Tibial nerve (tissue), 4 donors: ENCODE data around the gene ANKRD44. TPM values are rescaled to one million over a fixed set of nuclear protein-coding genes. Genes with fewer than 3 reads are reported as not detected.

ENCODE experiments used
- DNase-seq, 2 donors: peaks; one replicate each; pipeline ENCODE4 v3.0.0-alpha.2; 2019; ENCODE audit warnings: low spot score in 2 of 2
- H3K27ac ChIP-seq, 4 donors: fragments of 200-600 bp; sonication (generic) in 3 of 4; one replicate each; pipeline ENCODE4 v1.5.1; 2017 to 2019; ENCODE audit warnings: mild to moderate bottlenecking in 1 of 4
- H3K27me3 ChIP-seq, 2 donors: fragments of 200-600 bp; sonication (generic) in 1 of 2; one replicate each; pipeline versions ENCODE4 v1.5.1 to v1.6.0; 2017 to 2019
- H3K36me3 ChIP-seq, 3 donors: fragments of 200-600 bp; sonication (generic); one replicate each; pipeline ENCODE4 v1.5.1; 2018 to 2019
- H3K4me1 ChIP-seq, 4 donors: fragments of 200-600 bp; sonication (generic) in 3 of 4; one replicate each; pipeline ENCODE4 v1.5.1; 2017 to 2019
- H3K4me3 ChIP-seq, 4 donors: fragments of 200-600 bp; sonication (generic) in 3 of 4; one replicate each; pipeline ENCODE4 v1.5.1; 2017 to 2019; ENCODE audit warnings: mild to moderate bottlenecking in 1 of 4, moderate library complexity in 1 of 4
- H3K9me3 ChIP-seq, 4 donors: fragments of 200-600 bp; sonication (generic) in 3 of 4; one replicate each; pipeline ENCODE4 v1.5.1; 2017 to 2019
- EP300 ChIP-seq, 2 donors: sonication (generic); formaldehyde crosslinking; IDR thresholded peaks; one replicate each; pipeline ENCODE4 v1.6.1; 2017; ENCODE audit warnings: antibody characterized with exemption in 2 of 2, mild to moderate bottlenecking in 1 of 2
- POLR2A ChIP-seq, 2 donors: fragments of 450-650 bp; IDR thresholded peaks; one replicate each; pipeline ENCODE4 v1.6.1; 2017; ENCODE audit warnings: antibody characterized with exemption in 2 of 2, mild to moderate bottlenecking in 2 of 2, moderate library complexity in 2 of 2
- WGBS, 2 donors: methylation state at CpG; one replicate each; pipeline ENCODE4 v1.1.5; 2018; 5-methylcytosine and 5-hydroxymethylcytosine counted together
- total RNA-seq, 4 donors: library from RNA; depleted of rRNA; stranded (reverse); fragments of >200 nt; gene quantifications; one replicate each; pipeline ENCODE4 v1.1.0, GENCODE V29; 2016
- TF ChIP-seq, protein P1 (sequence below), 5 experiments: fragments of 200-600 bp in 3 of 5; fragments of 450-650 bp in 2 of 5; sonication (generic) in 3 of 5; IDR thresholded peaks; one replicate each; pipeline ENCODE4 v1.5.1; 2016 to 2019; ENCODE audit warnings: antibody characterized with exemption in 5 of 5, mild to moderate bottlenecking in 3 of 5, moderate library complexity in 2 of 5

The ANKRD44 gene
- total RNA-seq, 4 donors from 2014 or later: 28.5 to 48.9 (median 41.5) TPM

DNA sequence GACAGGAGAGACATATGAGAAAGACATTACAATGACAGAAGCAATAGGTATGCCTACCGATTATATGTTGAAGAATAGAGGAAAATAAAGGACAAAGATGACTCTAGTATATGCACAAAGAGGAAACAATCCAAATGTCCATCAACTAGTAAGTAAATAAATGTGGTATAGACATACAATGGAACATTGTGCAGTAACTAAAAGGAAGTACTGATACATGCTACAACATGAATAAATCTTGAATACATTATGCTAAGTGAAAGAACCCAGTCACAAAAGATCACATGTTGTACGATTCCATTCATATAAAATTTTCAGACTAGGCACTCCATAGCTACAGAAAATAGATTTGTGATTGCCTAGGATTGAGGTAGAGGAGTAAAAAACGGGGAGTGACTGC is 355.5 kb downstream of the ANKRD44 start:
- H3K27ac ChIP-seq: no peak overlapping the region
- 45 to 52% methylated on average over 2 to 3 of the region's 3 CpGs for WGBS, 2 donors
- DNase-seq: no peak
- H3K9me3 ChIP-seq: no peaks in the 10 kb centered on the region
- TF ChIP-seq EP300 (IDR thresholded peaks at IDR 0.05) (no peak), POLR2A (IDR thresholded peaks at IDR 0.05) (no peak)
- TF ChIP-seq, protein P1, sequence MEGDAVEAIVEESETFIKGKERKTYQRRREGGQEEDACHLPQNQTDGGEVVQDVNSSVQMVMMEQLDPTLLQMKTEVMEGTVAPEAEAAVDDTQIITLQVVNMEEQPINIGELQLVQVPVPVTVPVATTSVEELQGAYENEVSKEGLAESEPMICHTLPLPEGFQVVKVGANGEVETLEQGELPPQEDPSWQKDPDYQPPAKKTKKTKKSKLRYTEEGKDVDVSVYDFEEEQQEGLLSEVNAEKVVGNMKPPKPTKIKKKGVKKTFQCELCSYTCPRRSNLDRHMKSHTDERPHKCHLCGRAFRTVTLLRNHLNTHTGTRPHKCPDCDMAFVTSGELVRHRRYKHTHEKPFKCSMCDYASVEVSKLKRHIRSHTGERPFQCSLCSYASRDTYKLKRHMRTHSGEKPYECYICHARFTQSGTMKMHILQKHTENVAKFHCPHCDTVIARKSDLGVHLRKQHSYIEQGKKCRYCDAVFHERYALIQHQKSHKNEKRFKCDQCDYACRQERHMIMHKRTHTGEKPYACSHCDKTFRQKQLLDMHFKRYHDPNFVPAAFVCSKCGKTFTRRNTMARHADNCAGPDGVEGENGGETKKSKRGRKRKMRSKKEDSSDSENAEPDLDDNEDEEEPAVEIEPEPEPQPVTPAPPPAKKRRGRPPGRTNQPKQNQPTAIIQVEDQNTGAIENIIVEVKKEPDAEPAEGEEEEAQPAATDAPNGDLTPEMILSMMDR (IDR thresholded peaks at IDR 0.05): no peak
- no peaks in the 10 kb centered on the region for H3K4me1 ChIP-seq
- H3K27me3 ChIP-seq: no peaks in the 10 kb centered on the region
- no peak overlapping the region for H3K4me3 ChIP-seq
- H3K36me3 ChIP-seq: no peaks in the 10 kb centered on the region

DNA sequence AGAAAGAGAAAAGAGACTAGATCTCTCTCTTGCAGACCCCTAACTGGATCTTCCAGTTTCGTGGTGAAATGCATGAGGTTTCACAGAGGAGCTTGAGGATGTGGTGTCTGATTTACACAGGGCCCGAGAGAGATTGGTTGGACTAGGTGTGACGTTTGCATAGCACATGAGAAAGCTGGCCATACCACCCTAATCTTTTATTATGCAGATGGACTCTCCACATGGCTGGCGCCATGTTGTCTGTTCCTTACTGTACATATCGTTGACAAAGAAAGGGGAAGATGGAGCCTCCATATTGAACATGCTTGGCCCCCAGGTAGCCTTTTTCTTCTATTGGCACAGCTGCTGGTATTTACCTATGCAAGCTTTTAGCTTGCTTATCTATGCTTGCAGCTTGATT is 356.6 kb downstream of the ANKRD44 start:
- Histone ChIP-seq H3K27me3 (no peaks in the 10 kb centered on the region), H3K36me3 (no peaks in the 10 kb centered on the region), H3K9me3 (no peaks in the 10 kb centered on the region), H3K4me1 (no peaks in the 10 kb centered on the region), H3K4me3 (no peak overlapping the region), H3K27ac (no peak overlapping the region)
- 89 to 95% methylated on average over 5 of the region's 5 CpGs for WGBS, 2 donors
- no peak for DNase-seq
- TF ChIP-seq POLR2A (IDR thresholded peaks at IDR 0.05): no peak
- TF ChIP-seq EP300 (IDR thresholded peaks at IDR 0.05): no peak
- TF ChIP-seq, protein P1 (IDR thresholded peaks at IDR 0.05): no peak

DNA sequence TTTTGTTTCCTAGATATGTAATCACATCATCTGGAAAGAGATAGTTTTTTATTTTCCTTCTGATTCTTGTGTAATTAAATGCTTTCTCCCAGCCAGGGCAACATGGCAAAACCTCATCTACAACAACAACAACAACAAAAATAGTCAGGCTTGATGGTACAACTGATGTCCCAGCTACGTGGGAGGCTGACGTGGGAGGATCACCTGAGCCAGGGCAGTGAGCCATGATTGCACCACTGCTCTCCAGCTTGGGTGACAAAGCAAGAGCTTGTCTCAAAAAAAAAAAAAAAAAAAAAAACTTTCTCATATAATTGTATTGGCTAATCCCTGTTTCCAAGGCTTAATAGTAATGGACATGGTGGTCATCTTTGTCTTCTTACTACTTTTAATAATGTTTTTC is 357.6 kb downstream of the ANKRD44 start:
- no peaks in the 10 kb centered on the region for H3K36me3 ChIP-seq

DNA sequence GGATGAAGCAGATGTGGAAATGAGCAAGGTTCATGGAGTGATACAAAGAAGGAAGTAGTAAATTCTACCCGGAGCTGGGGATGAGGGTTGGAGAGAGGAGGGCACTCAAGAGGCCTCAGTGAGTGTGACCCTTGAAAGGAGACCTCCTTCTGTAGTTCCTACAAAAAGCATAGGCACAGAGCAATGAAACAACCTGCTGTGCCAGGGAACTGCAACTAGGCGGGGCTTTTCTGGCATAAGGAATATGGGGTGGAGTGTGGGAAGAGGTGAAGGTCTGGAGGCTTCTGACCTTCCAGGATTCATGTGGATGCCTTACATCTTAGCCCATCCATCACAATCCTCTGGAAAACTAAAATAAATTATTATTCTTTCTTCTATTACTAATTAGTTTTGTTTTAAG is 358.6 kb downstream of the ANKRD44 start:
- H3K27me3 ChIP-seq: no peaks in the 10 kb centered on the region
- no peak for DNase-seq
- no peak overlapping the region for H3K4me3 ChIP-seq
- TF ChIP-seq, protein P1 (IDR thresholded peaks at IDR 0.05): no peak
- TF ChIP-seq EP300 (IDR thresholded peaks at IDR 0.05) (no peak), POLR2A (IDR thresholded peaks at IDR 0.05) (no peak)
- no peaks in the 10 kb centered on the region for H3K36me3 ChIP-seq
- WGBS, 2 donors: 60 to 62% methylated on average over 2 of the region's 2 CpGs
- H3K4me1 ChIP-seq: no peaks in the 10 kb centered on the region
- no peaks in the 10 kb centered on the region for H3K9me3 ChIP-seq
- no peak overlapping the region for H3K27ac ChIP-seq

More for the DNA sequence above, 357.6 kb downstream of the ANKRD44 start:
- H3K27ac ChIP-seq: no peak overlapping the region
- 91 to 100% methylated on average over 2 of the region's 2 CpGs for WGBS, 2 donors
- TF ChIP-seq EP300 (IDR thresholded peaks at IDR 0.05) (no peak), POLR2A (IDR thresholded peaks at IDR 0.05) (no peak)
- TF ChIP-seq, protein P1 (IDR thresholded peaks at IDR 0.05): no peak
- H3K9me3 ChIP-seq: no peaks in the 10 kb centered on the region
- H3K27me3 ChIP-seq: no peaks in the 10 kb centered on the region
- no peaks in the 10 kb centered on the region for H3K4me1 ChIP-seq
- no peak for DNase-seq
- no peak overlapping the region for H3K4me3 ChIP-seq

DNA sequence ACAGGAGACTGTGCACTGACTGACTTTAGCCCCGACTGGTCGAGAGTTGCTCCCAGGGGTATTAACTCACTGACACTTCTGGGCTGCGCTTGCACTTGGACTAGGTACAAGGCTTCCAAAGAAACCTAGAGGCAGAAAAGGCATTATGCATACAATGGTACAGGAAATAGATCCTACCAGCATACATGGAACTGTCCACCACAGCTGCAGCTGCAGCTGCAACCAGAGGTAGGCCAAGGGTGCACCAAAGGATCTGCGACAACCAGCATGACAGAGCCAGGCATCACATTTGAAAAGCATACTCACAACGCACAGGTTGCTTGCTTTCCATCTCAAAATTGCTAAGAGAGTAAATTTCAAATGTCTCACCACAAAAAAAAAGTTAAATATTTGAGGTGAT is 361.5 kb downstream of the ANKRD44 start:
- DNase-seq: no peak
- WGBS, 2 donors: 64 to 67% methylated on average over 5 of the region's 5 CpGs
- no peak overlapping the region for H3K4me3 ChIP-seq
- no peaks in the 10 kb centered on the region for H3K36me3 ChIP-seq
- no peaks in the 10 kb centered on the region for H3K9me3 ChIP-seq
- H3K4me1 ChIP-seq: no peaks in the 10 kb centered on the region
- TF ChIP-seq EP300 (IDR thresholded peaks at IDR 0.05) (no peak), POLR2A (IDR thresholded peaks at IDR 0.05) (no peak)
- TF ChIP-seq, protein P1 (IDR thresholded peaks at IDR 0.05): no peak
- no peak overlapping the region for H3K27ac ChIP-seq
- no peaks in the 10 kb centered on the region for H3K27me3 ChIP-seq
